Sigmoid colon (tissue), 4 donors: ENCODE measurements around the gene NARS2.

Experiments used
- EP300 ChIP-seq, 4 donors: sonication (generic); formaldehyde crosslinking; IDR thresholded peaks; one replicate each; pipeline ENCODE4 v1.6.1; 2017; ENCODE audit warnings: antibody characterized with exemption in 4 of 4
- POLR2A ChIP-seq, 2 donors: fragments of 450-650 bp; IDR thresholded peaks; one replicate each; pipeline ENCODE4 v1.6.1; 2016; ENCODE audit warnings: antibody characterized with exemption in 2 of 2, mild to moderate bottlenecking in 2 of 2, moderate library complexity in 2 of 2
- POLR2AphosphoS5 ChIP-seq, 4 donors: sonication (generic); formaldehyde crosslinking; IDR thresholded peaks; one replicate each; pipeline ENCODE4 v1.6.1; 2017; ENCODE audit warnings: antibody characterized with exemption in 4 of 4
- TF ChIP-seq, protein P1 (sequence below), 4 experiments: fragments of 450-650 bp in 3 of 4; fragments of 200-600 bp in 1 of 4; IDR thresholded peaks; one replicate each; pipeline ENCODE4 v1.5.1; 2016 to 2019; ENCODE audit warnings: antibody characterized with exemption in 4 of 4, mild to moderate bottlenecking in 3 of 4, moderate library complexity in 2 of 4

DNA sequence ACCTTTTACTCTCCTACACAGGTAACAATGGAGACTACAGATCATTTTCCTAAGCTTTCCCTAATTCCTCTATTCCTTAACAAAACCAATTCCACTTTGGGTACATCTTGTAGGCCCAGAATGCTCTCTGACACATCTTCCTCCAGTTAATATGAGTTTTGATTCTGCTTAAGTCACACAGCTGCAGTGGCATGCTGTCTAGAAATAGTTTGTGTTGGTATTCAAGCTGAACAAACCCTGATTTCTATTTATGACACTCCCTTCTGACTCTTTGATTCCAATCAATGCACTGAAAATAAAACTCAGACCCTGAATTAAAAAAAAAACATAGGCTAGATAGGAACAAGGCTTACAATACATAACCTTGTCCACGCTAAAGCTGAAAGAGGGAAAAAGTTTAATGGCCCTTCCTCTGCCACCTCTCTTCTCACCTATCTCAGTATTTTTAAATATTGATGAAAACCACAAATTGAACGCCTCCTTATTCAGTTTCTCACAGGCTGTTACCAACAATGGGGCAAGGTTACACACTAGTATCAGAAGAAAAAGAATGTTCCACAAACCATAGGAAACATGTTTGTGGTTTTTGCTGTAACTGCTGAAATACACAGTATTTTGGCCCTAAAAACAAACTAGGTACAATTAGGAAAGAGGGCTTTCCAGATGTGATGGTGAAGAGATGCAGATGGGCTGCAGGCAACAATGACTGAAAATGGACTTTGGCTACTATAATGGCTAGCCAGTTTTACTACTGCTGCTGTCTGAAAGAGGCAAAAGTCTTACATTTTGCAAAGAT lies 121.3 kb downstream of the NARS2 start:
- TF ChIP-seq, protein P1, sequence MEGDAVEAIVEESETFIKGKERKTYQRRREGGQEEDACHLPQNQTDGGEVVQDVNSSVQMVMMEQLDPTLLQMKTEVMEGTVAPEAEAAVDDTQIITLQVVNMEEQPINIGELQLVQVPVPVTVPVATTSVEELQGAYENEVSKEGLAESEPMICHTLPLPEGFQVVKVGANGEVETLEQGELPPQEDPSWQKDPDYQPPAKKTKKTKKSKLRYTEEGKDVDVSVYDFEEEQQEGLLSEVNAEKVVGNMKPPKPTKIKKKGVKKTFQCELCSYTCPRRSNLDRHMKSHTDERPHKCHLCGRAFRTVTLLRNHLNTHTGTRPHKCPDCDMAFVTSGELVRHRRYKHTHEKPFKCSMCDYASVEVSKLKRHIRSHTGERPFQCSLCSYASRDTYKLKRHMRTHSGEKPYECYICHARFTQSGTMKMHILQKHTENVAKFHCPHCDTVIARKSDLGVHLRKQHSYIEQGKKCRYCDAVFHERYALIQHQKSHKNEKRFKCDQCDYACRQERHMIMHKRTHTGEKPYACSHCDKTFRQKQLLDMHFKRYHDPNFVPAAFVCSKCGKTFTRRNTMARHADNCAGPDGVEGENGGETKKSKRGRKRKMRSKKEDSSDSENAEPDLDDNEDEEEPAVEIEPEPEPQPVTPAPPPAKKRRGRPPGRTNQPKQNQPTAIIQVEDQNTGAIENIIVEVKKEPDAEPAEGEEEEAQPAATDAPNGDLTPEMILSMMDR (IDR thresholded peaks at IDR 0.05): no peak
- TF ChIP-seq POLR2A (IDR thresholded peaks at IDR 0.05) (no peak), POLR2AphosphoS5 (IDR thresholded peaks at IDR 0.05) (no peak), EP300 (IDR thresholded peaks at IDR 0.05) (no peak)
